GM12892 (cell line): ENCODE measurements around the gene NFKBIZ.
"Not testable (repeated sequence)": the region's sequence is repeated elsewhere in the genome, so short reads cannot be mapped to it uniquely, and the experiment has no call there.

Experiments used
- DNase-seq: peaks from one replicate; pipeline ENCODE4 v3.0.0; 2011; ENCODE audit not compliant: insufficient read length
- FAIRE-seq: peaks from 2 replicates; lab custom pipeline; 2011; peaks lifted over from hg19 to GRCh38; lab: Jason Lieb, UNC
- POLR2A ChIP-seq: IDR thresholded peaks from 2 replicates; pipeline ENCODE4 v1.6.1; 2011; ENCODE audit warnings: low read depth, low read length, control low read depth
- POLR2AphosphoS5 ChIP-seq: IDR thresholded peaks from 2 replicates; pipeline ENCODE4 v1.6.1; 2011; ENCODE audit warnings: low read depth, low read length, control low read depth
- TAF1 ChIP-seq: IDR thresholded peaks from 2 replicates; pipeline ENCODE4 v1.6.1; 2011; ENCODE audit warnings: low read depth, mild to moderate bottlenecking, control low read depth, low read length, borderline replicate concordance

Gene NFKBIZ

GRCh38 chr3:101890716-101891115 lies 41.4 kb downstream of the NFKBIZ start:
- DNase-seq (no peak), FAIRE-seq (no peak)
- TF ChIP-seq POLR2A (no peak), POLR2AphosphoS5 (no peak), TAF1 (no peak)

- TF ChIP-seq POLR2AphosphoS5 (no peak), TAF1 (no peak), POLR2A (no peak)
- no peak for FAIRE-seq
Observed at GRCh38 chr3:101892648-101893047, 43.3 kb downstream of the NFKBIZ start.

DNA sequence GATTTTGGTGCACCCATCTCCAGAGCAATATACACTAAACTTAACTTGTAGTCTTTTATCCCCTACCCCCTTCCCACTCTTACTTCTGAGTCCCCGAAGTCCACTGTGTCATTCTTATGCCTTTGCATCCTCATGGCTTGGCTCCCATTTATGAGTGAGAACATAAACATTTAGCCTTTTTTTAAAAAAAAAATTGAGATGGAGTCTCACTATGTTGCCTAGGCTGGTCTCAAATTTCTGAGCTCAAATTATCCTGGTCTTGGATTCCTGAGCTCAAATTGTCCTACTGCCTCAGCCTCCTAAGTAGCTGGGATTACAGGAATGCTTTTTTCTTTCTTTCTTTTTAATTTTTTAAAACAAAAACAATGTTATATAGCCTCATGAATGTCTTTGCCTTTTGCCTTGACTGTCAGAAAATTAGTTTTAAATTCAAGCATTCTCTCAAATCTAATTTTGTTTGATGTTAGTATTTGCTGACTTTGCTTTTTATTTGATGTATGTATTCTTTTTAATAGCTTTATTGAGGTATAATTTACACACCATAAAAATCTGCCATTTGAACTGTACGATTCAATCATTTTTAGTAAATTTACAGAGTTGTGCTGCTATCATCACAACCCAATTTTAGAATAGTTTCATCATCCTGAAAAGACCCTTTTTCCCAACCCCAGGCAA lies 46.9 kb downstream of the NFKBIZ start:
- FAIRE-seq (no peak), DNase-seq (no peak)
- no peak for TF ChIP-seq POLR2A
- no peak for TF ChIP-seq TAF1

More at GRCh38 chr3:101892648-101893047, 43.3 kb downstream of the NFKBIZ start:
- no peak for DNase-seq

DNA sequence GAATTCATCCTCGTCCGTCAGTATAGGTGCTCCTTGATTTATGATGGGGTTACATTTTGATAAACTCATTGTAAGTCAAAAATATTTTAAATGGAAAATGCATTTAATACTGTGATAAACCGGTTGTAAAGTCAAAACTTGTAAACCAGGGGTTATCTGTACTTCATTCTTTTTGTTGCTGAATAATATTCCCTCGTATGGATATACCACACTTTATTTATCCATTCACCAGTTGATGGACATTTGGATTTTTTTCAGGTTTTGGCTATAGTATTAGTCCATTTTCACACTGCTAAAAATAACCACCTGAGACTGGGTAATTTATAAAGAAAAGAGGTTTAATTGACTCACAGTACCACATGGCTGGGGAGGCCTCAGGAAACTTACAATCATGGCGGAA lies 47.7 kb downstream of the NFKBIZ start:
- FAIRE-seq (no peak), DNase-seq (no peak)
- TF ChIP-seq TAF1 = no peak
- no peak for TF ChIP-seq POLR2AphosphoS5
- no peak for TF ChIP-seq POLR2A

GRCh38 chr3:101898039-101898438 lies 48.7 kb downstream of the NFKBIZ start:
- FAIRE-seq (no peak), DNase-seq (no peak)
- no peak for TF ChIP-seq TAF1
- TF ChIP-seq POLR2A = no peak
- TF ChIP-seq POLR2AphosphoS5 = no peak

DNA sequence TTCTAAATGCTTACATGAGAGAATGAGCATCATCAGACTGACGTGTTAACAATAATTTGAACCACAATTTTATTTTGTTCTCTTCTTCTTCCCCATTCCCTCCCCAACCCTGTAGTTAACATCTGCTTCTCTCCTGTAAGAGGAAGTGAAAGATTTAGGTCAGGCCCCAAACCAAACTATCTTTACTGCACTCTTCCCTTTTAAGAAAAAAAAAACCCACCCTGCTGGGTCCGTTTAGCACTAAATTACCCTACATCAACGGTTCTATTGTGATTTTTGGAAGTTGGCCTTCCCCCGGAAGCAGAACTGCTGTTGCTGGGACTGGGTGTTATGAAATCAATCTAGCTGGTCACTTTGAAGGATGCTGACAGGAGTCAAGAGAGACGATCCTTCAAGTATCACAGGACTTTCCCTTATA lies 49.4 kb downstream of the NFKBIZ start:
- TF ChIP-seq POLR2AphosphoS5 (no peak), TAF1 (no peak), POLR2A (no peak)
- peak; percentile 95 for FAIRE-seq
- DNase-seq = no peak

GRCh38 chr3:101900316-101900715 lies 51.0 kb downstream of the NFKBIZ start:
- DNase-seq = no peak
- no peak for TF ChIP-seq TAF1
- TF ChIP-seq POLR2AphosphoS5 = no peak
- no peak for TF ChIP-seq POLR2A
- peak; percentile 76 for FAIRE-seq

GRCh38 chr3:101900736-101901135 lies 51.4 kb downstream of the NFKBIZ start:
- TF ChIP-seq TAF1 (no peak), POLR2AphosphoS5 (no peak)
- FAIRE-seq (peak; percentile 62), DNase-seq (no peak)

- DNase-seq (no peak), FAIRE-seq (peak; percentile 95)
- TF ChIP-seq POLR2A (no peak), POLR2AphosphoS5 (no peak), TAF1 (no peak)
Observed at GRCh38 chr3:101902041-101902440, 52.7 kb downstream of the NFKBIZ start.

GRCh38 chr3:101903451-101903871 lies 54.1 kb downstream of the NFKBIZ start:
- TF ChIP-seq TAF1 = no peak
- no peak for TF ChIP-seq POLR2AphosphoS5
- no peak for TF ChIP-seq POLR2A
- FAIRE-seq (no peak), DNase-seq (no peak)

- not testable (repeated sequence) for FAIRE-seq
Observed at GRCh38 chr3:101905573-101905972, 56.3 kb downstream of the NFKBIZ start.

More at GRCh38 chr3:101905573-101905972, 56.3 kb downstream of the NFKBIZ start:
- not testable (repeated sequence) for DNase-seq
